ENCODE results near the gene DMRTC1B.
"Not testable (repeated sequence)": the region's sequence is repeated elsewhere in the genome, so short reads cannot be mapped to it uniquely, and the experiment has no call there.

DNA sequence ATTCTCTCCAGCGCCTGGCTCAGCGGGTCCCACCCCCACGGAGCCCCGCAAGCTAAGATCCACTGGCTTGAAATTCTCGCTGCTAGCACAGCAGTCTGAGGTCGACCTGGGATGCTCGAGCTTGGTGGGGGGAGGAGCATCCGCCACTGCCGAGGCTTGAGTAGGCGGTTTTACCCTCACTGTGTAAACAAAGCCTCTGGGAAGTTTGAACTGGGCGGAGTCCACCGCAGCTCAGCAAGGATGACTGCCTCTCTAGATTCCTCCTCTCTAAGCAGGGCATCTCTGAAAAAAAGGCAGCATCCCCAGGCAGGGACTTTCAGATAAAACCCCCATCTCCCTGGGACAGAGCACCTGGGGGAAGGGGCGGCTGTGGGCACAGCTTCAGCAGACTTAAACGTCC is 113.0 kb downstream of the DMRTC1B start:
- TF ChIP-seq, protein P1, sequence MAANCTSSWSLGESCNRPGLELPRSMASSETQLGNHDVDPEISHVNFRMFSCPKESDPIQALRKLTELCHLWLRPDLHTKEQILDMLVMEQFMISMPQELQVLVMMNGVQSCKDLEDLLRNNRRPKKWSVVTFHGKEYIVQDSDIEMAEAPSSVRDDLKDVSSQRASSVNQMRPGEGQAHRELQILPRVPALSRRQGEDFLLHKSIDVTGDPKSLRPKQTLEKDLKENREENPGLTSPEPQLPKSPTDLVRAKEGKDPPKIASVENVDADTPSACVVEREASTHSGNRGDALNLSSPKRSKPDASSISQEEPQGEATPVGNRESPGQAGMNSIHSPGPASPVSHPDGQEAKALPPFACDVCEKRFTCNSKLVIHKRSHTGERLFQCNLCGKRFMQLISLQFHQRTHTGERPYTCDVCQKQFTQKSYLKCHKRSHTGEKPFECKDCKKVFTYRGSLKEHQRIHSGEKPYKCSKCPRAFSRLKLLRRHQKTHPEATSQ (tag by site-specific recombination; IDR thresholded peaks at IDR 0.05): not testable (repeated sequence)
- not testable (repeated sequence) for TF ChIP-seq ATF2 (tag by site-specific recombination; IDR thresholded peaks at IDR 0.05; ENCODE audit: low read depth); ZNF768 (tag by site-specific recombination; IDR thresholded peaks at IDR 0.05); ZNF133 (tag by site-specific recombination; IDR thresholded peaks at IDR 0.05); ZNF112 (tag by site-specific recombination; IDR thresholded peaks at IDR 0.05); SP2 (tag by site-specific recombination; IDR thresholded peaks at IDR 0.05); ZNF792 (tag by site-specific recombination; IDR thresholded peaks at IDR 0.05)
- TF ChIP-seq, protein P2, sequence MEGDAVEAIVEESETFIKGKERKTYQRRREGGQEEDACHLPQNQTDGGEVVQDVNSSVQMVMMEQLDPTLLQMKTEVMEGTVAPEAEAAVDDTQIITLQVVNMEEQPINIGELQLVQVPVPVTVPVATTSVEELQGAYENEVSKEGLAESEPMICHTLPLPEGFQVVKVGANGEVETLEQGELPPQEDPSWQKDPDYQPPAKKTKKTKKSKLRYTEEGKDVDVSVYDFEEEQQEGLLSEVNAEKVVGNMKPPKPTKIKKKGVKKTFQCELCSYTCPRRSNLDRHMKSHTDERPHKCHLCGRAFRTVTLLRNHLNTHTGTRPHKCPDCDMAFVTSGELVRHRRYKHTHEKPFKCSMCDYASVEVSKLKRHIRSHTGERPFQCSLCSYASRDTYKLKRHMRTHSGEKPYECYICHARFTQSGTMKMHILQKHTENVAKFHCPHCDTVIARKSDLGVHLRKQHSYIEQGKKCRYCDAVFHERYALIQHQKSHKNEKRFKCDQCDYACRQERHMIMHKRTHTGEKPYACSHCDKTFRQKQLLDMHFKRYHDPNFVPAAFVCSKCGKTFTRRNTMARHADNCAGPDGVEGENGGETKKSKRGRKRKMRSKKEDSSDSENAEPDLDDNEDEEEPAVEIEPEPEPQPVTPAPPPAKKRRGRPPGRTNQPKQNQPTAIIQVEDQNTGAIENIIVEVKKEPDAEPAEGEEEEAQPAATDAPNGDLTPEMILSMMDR (tag by site-specific recombination; IDR thresholded peaks at IDR 0.05): not testable (repeated sequence)

Data from HEK293 (cell line).